Measurements from ENCODE around the gene MCF2L2. TPM values are rescaled to one million over a fixed set of nuclear protein-coding genes. Genes with fewer than 3 reads are reported as not detected.

MCF2L2 gene
- total and polyA plus RNA-seq, 9 of the 15 experiments (the other 6 are each of a cell fraction or from before 2014, with no cell fraction given): 0.56 to 4.2 (median 3.0) TPM

- TF ChIP-seq ATF3 (IDR thresholded peaks at IDR 0.05): peak; percentile 93
- no peak; the same call in 1 of the 2 replicates for TF ChIP-seq ATF3 (CRISPR knock-in tag; conservative IDR thresholded peaks at IDR 0.05)
- TF ChIP-seq NR4A1 (CRISPR knock-in tag; IDR thresholded peaks at IDR 0.05): no peak
- TF ChIP-seq NR4A1 (tag; IDR thresholded peaks at IDR 0.05): no peak
- TF ChIP-seq ZNF592 (IDR thresholded peaks at IDR 0.05): peak; percentile 66; the same call in 1 of the 2 replicates
- no peak for TF ChIP-seq ELF4 (CRISPR knock-in tag; IDR thresholded peaks at IDR 0.05)
- TF ChIP-seq SP1 (CRISPR knock-in tag; IDR thresholded peaks at IDR 0.05): peak; percentile 66; the same call in 1 of the 2 replicates
- TF ChIP-seq CREB1 (IDR thresholded peaks at IDR 0.05): peak; percentile 23; the same call in 1 of the 2 replicates
- TF ChIP-seq CREB1 (CRISPR knock-in tag; IDR thresholded peaks at IDR 0.05): no peak
- peak in 1 of 2 experiments; percentile 88; a peak in 3 of 4 replicates for TF ChIP-seq RCOR1 (IDR thresholded peaks at IDR 0.05; ENCODE audit: borderline replicate concordance in 1 of 2, low read depth in 2 of 2, low read length in 2 of 2)
- peak in 1 of 2 experiments; percentile 32; a peak in 3 of 4 replicates for TF ChIP-seq RAD21 (CRISPR knock-in tag; conservative IDR thresholded peaks at IDR 0.05 in 1 of 2, IDR thresholded peaks at IDR 0.05 in 1 of 2)
- peak; percentile 82 for TF ChIP-seq MAFF (IDR thresholded peaks at IDR 0.05; ENCODE audit: low read length)
- 0 out of 2 replicates have a peak, but pooled peaks have one; percentile 53 for TF ChIP-seq PKNOX1 (IDR thresholded peaks at IDR 0.05)
- TF ChIP-seq NRF1 (conservative IDR thresholded peaks at IDR 0.05 in 1 of 2, IDR thresholded peaks at IDR 0.05 in 1 of 2): peak; percentile 22 to 48; a peak in 2 of 4 replicates
- no peak for TF ChIP-seq COPS2 (conservative IDR thresholded peaks at IDR 0.05)
- no peak for TF ChIP-seq TAF7 (tag; IDR thresholded peaks at IDR 0.05)
- peak; percentile 92 for TF ChIP-seq JUN (IDR thresholded peaks at IDR 0.05; ENCODE audit: borderline replicate concordance, low read depth, low read length)
- 0 out of 2 replicates have a peak, but pooled peaks have one; percentile 2 for TF ChIP-seq JUN (CRISPR knock-in tag; IDR thresholded peaks at IDR 0.05; ENCODE audit: borderline replicate concordance)
- no peak for TF ChIP-seq NCOR1 (IDR thresholded peaks at IDR 0.05)
- TF ChIP-seq PHTF2 (CRISPR knock-in tag; IDR thresholded peaks at IDR 0.05): no peak
- TF ChIP-seq KLF1 (tag; IDR thresholded peaks at IDR 0.05): no peak
- TF ChIP-seq ASH1L (IDR thresholded peaks at IDR 0.05; ENCODE audit: borderline replicate concordance, low read depth, partially characterized antibody): no peak
- TF ChIP-seq ZNF589 (CRISPR knock-in tag; IDR thresholded peaks at IDR 0.05; ENCODE audit: low read depth): peak; percentile 54; the same call in 1 of the 2 replicates
These were observed 121.4 kb downstream of the MCF2L2 start (continued) for GRCh38 chr3:183306798-183307671.
